Urothelium cell line (cell line): ENCODE measurements around the gene KCNE3.
A peak's percentile ranks its signal among the peaks of the same experiment; 100 is the strongest.
"Not testable (repeated sequence)": the region's sequence is repeated elsewhere in the genome, so short reads cannot be mapped to it uniquely, and the experiment has no call there.

Experiments
- DNase-seq: peaks from one replicate; pipeline ENCODE4 v3.0.0; 2011; ENCODE audit warnings: low spot score, mixed read lengths
- FAIRE-seq: peaks from 2 replicates; lab custom pipeline; 2011; peaks lifted over from hg19 to GRCh38; lab: Jason Lieb, UNC

KCNE3 gene

DNA sequence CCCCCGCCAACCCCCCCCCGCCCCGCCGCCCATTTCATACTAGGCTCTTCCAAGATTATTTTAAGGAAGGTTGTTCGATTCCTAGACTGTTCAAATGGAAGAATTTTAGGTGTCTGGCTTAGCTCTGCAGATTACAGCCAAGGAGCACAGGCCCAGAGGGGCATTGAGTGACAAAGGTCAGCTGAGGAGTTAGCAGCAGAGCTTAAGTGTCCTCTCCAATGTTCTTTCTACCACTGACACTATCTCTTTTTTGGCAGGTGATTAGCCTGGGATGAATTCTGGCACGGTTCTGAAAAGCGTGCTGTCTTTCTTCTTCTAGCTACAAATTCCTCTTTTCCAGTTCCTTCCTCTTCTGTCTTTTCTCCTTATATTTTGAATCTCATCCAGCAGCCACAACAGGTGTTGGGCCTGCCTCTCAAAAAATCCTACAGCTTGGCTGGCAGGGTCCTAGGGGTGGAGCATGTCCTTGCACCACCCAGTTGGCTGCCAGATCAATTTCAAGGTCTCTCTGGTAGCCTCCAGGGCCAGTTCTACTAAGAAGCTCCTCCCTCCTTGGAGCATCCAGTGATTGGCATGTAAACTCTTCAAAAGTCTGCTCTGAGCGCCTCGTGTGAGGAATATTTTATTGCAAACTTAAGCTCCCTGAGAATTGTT, 23.0 kb downstream of the KCNE3 start:
- FAIRE-seq (no peak), DNase-seq (no peak)

DNA sequence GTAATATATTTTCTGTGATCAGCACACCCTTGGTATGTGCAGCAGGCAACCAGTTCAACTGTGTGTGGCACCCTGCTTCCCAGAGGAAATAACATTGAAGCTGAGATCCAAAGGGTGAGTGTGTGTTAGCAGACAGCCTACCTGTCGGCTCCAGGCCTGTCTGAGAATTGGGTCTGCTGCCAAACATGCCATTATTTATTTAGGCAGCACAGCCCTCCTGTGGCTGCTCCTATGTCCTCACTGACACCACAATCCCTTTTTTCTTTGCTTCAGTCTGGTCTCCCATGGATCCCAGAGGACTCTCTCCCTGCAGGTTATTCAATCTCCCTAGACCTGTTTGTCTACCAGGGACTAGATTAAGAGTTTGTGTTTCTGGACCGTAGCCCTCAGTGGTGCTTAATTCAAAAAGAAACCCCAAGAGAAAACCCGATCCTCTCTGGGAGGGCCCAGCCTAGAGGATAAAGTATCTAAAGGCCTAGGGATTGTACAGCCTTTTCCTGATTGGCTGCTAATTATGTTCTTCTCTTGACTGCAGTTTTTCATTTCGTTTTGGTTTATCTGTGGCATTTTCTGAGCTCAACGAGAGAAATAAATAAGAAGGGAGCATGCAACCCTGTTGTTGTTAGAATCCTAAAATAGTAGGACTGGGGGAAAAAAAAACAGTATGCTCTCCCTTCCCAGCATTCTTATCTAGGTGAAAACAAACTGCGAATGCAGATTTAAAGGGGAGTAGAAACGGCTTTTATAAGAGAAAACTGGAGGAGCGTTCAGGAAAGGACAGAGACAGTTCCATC, 24.1 kb downstream of the KCNE3 start:
- no peak for FAIRE-seq
- DNase-seq: peak; percentile 32

DNA sequence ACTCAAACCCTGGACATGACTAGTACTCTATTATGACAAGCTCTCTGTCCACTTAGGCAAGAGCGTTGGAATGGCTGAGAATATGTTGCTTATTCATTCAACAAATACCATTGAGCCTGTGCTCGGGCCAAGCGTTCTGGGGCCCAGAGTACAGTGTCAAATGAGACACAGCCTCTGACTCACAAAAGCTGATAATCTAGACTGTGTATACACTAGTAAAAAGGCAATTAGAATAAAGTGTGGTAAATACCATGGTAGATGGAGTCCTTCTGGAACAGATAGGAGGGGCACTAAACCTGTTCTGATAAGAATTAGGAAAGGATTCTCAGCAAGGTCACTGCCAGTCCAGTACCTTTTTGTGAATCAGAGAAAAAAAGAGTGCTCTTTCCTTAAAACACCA, 24.7 kb downstream of the KCNE3 start:
- DNase-seq: no peak
- FAIRE-seq: no peak

DNA sequence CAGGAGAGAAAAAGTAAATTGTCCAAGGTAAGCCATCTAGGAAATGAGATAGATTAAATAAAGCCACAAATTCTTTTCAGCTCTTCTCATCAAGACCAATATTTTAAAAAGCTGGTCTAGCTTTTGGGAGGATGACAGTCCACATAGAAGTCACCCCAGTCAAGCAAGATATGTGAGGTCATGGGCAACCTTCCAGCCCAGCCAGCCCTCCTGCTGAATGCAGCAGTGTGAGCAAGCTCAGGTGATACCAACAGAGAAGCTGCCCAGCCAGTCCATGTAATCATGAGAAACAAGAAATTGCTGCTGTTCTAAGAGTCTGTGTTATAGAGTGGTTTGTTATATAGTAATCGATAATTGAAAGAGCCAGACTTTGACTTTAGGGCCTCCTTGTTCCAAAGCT, 28.7 kb downstream of the KCNE3 start:
- DNase-seq (no peak), FAIRE-seq (no peak)

- FAIRE-seq (no peak), DNase-seq (no peak)
Measured at GRCh38 chr11:74437441-74438042, 29.8 kb downstream of the KCNE3 start.

DNA sequence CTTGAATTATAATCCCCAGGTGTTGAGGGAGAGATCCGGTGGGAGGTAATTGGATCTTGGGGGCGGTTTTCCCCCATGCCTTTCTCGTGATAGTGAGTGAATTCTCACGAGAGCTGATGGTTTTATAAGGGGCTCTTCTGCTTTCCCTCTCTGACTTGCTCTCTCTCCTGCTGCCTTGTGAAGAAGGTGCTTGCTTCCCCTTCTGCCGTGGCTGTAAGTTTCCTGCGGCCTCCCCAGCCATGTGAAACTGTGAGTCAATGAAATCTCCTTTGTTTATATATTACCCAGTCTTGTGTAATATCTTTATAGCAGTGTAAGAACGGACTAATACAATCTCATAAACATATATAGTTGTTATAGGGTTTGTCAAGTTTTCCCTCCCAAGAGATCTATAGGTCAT, 32.8 kb downstream of the KCNE3 start:
- DNase-seq (no peak), FAIRE-seq (no peak)

GRCh38 chr11:74429205-74429604, 38.1 kb downstream of the KCNE3 start:
- FAIRE-seq (no peak), DNase-seq (no peak)

DNA sequence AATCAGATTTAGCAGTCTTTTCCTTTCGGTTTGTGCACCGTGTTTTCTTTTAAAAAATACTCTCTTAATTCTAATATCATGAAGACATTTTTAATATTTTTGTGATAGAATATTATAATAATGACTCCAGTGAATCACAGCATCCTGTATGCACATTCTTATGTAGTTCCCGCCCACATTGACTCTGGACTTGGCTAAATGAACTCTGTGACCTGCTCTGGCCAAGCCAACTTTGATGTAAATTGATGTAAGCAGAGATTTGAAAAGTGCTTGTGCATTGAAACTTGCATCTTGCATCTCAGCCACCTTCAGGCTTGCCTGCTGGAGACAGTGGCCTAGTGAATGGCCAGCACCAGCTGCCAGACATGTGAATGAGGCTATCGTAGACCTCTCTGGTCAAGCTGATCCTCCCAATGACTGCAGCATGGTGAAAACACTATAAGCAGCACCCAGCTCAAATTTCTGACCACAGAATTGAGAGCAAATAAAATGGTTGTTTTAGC, 39.9 kb downstream of the KCNE3 start:
- DNase-seq: no peak
- no peak for FAIRE-seq

GRCh38 chr11:74425100-74425499, 42.2 kb downstream of the KCNE3 start:
- no peak for FAIRE-seq

GRCh38 chr11:74418509-74418895, 48.8 kb downstream of the KCNE3 start:
- FAIRE-seq: no peak

More at GRCh38 chr11:74425100-74425499, 42.2 kb downstream of the KCNE3 start:
- no peak for DNase-seq

DNA sequence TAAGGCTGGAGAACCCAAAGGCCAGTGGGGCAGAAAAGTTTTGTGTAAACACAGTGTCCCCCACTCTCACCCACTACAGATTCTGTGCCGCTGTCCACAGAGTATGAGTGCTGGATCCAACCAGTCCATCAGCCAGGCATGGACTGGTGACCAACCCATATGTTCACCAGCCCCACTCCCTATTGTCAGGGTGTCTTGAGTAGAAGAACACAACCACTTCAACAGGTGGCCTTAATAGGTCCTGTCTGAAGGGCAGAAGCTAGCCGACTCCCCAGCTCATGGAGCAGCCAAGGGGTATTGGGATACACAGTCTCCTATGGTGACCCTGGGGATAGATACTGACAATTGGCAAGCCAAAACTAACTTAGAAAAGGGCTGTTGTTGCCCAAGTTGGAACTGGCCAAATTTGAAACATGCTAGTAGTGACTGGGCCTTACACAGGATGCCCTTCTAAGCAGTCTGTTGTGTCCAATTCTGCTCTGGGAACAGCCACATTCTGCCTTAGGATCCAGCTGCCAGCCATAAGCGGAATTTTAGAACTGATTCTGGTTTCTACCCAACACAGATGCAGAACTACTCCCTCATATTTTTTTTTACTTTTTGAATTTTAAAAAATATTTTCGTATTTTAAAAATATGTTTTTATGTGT, 49.4 kb downstream of the KCNE3 start:
- DNase-seq (peak; percentile 20), FAIRE-seq (peak; percentile 82)

More at GRCh38 chr11:74418509-74418895, 48.8 kb downstream of the KCNE3 start:
- peak; percentile 72 for DNase-seq

DNA sequence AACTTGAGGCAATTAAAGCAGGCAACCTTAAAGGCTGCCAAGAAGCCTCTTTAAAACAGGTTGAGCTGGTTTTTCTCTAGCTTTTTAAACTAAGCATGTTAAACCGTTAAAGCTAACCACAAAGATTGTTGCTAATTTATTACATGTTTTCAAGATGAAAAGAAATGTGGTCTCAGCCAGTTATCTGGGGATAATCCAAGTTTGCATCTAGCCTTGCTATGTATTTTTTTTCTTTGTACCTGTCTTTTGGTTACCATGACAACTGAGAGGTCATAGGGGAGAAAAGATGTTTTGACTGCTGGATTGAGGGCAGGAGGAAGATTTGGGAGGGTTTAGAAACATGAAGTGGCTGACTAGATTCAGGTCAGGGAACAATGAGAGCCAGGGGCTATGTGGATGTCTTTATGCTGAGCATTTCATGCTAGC, 50.0 kb downstream of the KCNE3 start:
- FAIRE-seq (no peak), DNase-seq (peak; percentile 17)

- DNase-seq, FAIRE-seq: not testable (repeated sequence)
Measured at GRCh38 chr11:74416974-74417373, 50.4 kb downstream of the KCNE3 start.

DNA sequence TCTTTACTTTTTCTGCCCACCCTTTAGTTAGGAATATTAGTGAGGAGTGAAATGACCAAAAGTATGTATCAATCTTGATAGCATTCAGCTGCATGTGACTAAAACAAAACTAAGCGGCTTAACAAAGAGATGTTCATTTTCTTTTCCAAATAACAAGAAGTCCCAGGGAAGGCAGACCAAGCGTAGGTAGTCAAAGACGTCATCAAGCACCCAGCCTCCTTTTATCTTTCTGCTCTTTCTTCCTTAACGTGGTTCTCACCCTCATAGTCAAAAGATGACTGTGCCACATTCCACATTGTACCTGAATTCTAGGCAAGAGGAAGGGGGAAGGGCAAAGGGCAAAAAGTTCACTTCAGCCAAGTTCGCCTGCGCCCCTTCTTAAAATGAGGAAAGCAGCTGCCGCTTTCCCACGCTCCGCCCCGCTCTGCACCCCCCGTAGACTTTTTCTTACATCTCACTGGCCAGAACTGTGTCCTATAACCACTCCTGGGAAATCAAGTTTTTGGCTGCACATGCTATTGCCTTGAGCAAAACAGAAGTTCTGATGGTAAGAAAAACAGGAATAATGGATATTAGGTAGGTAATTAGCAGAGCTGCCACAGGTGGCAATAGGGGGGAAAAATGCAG, 54.5 kb downstream of the KCNE3 start:
- FAIRE-seq: no peak
- peak; percentile 29 for DNase-seq

- FAIRE-seq (no peak), DNase-seq (no peak)
Measured at GRCh38 chr11:74412321-74412720, 55.0 kb downstream of the KCNE3 start.

GRCh38 chr11:74409633-74410032, 57.7 kb downstream of the KCNE3 start:
- DNase-seq: no peak
- no peak for FAIRE-seq
